Common myeloid progenitor, CD34-positive (primary cell): ENCODE data around the gene HCCS.

ENCODE experiments used
- CTCF ChIA-PET: fragments of 350-600 bp; sonication (Branson Sonifier 250); formaldehyde crosslinking; loops from one replicate; lab custom pipeline; 2021; ENCODE audit warnings: antibody characterized with exemption; lab: Charles Lee
- POLR2A ChIA-PET: fragments of 350-600 bp; sonication (Branson Sonifier 250); formaldehyde crosslinking; loops from one replicate; lab custom pipeline; 2021; ENCODE audit warnings: antibody characterized with exemption; lab: Charles Lee
- DNase-seq, 3 donors: peaks; one replicate each; pipeline versions ENCODE4 v3.0.0 to v3.0.0-alpha.2; 2013
- H3K27ac ChIP-seq, 2 experiments: 1 replicate in 1 of 2; 2 replicates in 1 of 2; pipeline ENCODE4 v1.7.0; 2013; ENCODE audit warnings: inconsistent platforms in 2 of 2, low read length in 2 of 2, mild to moderate bottlenecking in 2 of 2, low read depth in 1 of 2, moderate library complexity in 1 of 2; ENCODE audit not compliant: severe bottlenecking in 2 of 2, insufficient read depth in 1 of 2, poor library complexity in 1 of 2
- H3K27me3 ChIP-seq, 5 experiments: replicated peaks in 2 of 5; 1 replicate in 3 of 5; 2 replicates in 2 of 5; pipeline versions ENCODE4 v1.6.1 to v1.7.0; 2013; ENCODE audit warnings: low read length in 4 of 5, mild to moderate bottlenecking in 2 of 5, moderate library complexity in 2 of 5, inconsistent platforms in 1 of 5; ENCODE audit not compliant: insufficient read depth in 5 of 5, control insufficient read depth in 4 of 5
- H3K36me3 ChIP-seq, 4 experiments: 1 replicate in 2 of 4; 2 replicates in 2 of 4; pipeline versions ENCODE4 v1.6.1 to v1.7.0; 2013; ENCODE audit warnings: low read length in 3 of 4, control low read depth in 1 of 4, mild to moderate bottlenecking in 1 of 4; ENCODE audit not compliant: control insufficient read depth in 4 of 4, insufficient read depth in 4 of 4
- H3K4me1 ChIP-seq, 4 experiments: 1 replicate in 3 of 4; 2 replicates in 1 of 4; pipeline versions ENCODE4 v1.6.1 to v1.7.1; 2013; ENCODE audit warnings: low read length in 3 of 4, mild to moderate bottlenecking in 3 of 4, control low read depth in 1 of 4, inconsistent platforms in 1 of 4, moderate library complexity in 1 of 4; ENCODE audit not compliant: control insufficient read depth in 4 of 4, insufficient read depth in 4 of 4; ENCODE audit errors: control extremely low read depth in 1 of 4
- H3K4me3 ChIP-seq, 7 experiments: 1 replicate in 4 of 7; 2 replicates in 3 of 7; pipeline versions ENCODE4 v1.5.1 to v1.7.0; 2013; ENCODE audit warnings: mild to moderate bottlenecking in 7 of 7, low read length in 6 of 7, moderate library complexity in 6 of 7, inconsistent platforms in 2 of 7, low read depth in 2 of 7, control low read depth in 1 of 7; ENCODE audit not compliant: insufficient read depth in 4 of 7, control insufficient read depth in 1 of 7; ENCODE audit errors: extremely low read depth in 1 of 7
- H3K9me3 ChIP-seq, 5 experiments: 1 replicate in 4 of 5; 2 replicates in 1 of 5; pipeline versions ENCODE4 v1.6.1 to v1.7.1; 2013; ENCODE audit warnings: low read length in 4 of 5, mild to moderate bottlenecking in 2 of 5, inconsistent platforms in 1 of 5, low read depth in 1 of 5, moderate library complexity in 1 of 5; ENCODE audit not compliant: control insufficient read depth in 4 of 5, insufficient read depth in 2 of 5; ENCODE audit errors: control extremely low read depth in 1 of 5
- WGBS: methylation state at CpG from one replicate; pipeline ENCODE4 v1.1.5; 2013; ENCODE audit not compliant: insufficient coverage; 5-methylcytosine and 5-hydroxymethylcytosine counted together

HCCS gene

DNA sequence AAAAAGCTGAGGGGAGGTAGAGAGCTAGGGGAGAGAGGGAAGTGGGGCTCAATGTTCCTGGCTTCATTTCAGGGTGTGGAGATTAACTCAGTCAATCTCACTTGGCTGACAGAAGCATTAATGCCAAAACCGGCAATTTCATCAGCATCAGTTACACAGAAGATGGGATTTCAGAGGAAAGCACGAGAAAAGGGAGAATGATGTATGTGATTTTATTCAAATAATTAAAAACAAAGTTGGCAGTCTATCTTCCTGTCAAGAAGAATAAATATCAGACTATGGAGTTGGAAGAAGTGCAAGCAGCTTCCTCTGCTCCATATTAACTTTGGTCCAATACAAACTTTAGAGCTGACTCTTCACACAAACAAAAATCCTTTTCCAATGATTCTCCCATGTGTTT lies 29.6 kb upstream of the HCCS start:
- DNase-seq, result no peak
- no peaks in the 10 kb centered on the region for H3K4me1 ChIP-seq
- H3K9me3 ChIP-seq, result no peaks in the 10 kb centered on the region
- H3K27ac ChIP-seq, result no peak overlapping the region
- H3K36me3 ChIP-seq, result no peaks in the 10 kb centered on the region
- POLR2A ChIA-PET, result no interaction called here
- CTCF ChIA-PET, result no interaction called here
- no CpG with 5 or more reads among the region's 2 CpGs for WGBS
- H3K4me3 ChIP-seq, result no peak overlapping the region
- H3K27me3 ChIP-seq, result no peaks in the 10 kb centered on the region

DNA sequence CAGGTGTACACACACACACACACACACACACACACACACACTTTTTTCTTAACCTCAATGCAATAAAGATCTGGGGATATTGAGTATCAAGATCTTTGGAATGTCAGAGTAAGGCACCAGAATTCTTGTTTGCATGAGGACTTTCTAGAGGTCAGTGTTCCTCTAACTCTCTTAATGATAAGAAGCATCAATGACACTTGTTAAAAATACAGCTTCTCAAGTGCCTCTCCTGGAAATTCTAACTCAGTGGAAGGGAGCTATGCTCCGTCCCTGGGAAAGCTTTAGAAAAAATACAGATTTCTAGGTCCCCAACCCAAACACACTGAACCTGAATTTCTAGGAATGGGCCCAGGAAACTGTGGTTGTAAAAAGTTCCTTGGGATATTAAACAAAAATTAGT lies 25.8 kb upstream of the HCCS start:
- WGBS, result 83% methylated on average over 1 of the region's 1 CpG
- POLR2A ChIA-PET, result no interaction called here
- no peaks in the 10 kb centered on the region for H3K4me1 ChIP-seq
- CTCF ChIA-PET, result no interaction called here
- no peaks in the 10 kb centered on the region for H3K27me3 ChIP-seq
- DNase-seq, result no peak
- no peak overlapping the region for H3K4me3 ChIP-seq
- no peak overlapping the region for H3K27ac ChIP-seq
- no peaks in the 10 kb centered on the region for H3K36me3 ChIP-seq
- peaks cover 0 to 5% (median 2%) of the 10 kb centered on the region in 5 experiments for H3K9me3 ChIP-seq

DNA sequence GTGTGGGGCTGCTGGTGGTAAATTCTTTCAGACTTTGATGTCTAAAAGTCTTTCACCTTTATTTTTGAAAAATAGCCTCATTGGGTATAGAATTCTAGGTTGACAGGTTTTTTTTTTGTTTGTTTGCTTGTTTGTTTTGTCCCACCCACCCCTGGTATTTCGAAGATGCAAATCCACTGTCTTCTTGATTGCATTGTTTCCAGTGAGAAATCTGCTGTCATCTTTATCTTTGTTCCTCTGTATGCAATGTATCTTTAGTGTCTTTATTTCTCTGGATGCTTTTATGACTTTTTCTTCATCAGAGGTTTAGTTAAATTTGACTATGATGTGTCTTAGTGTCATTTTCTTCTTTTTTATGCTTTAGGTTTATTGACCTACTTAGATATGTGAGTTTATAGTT lies 21.3 kb upstream of the HCCS start:
- H3K27me3 ChIP-seq, result no peaks in the 10 kb centered on the region
- ChIA-PET CTCF (no interaction called here), POLR2A (no interaction called here)
- WGBS, result no CpG with 5 or more reads among the region's 1 CpG
- H3K4me1 ChIP-seq, result no peaks in the 10 kb centered on the region
- no peak overlapping the region for H3K4me3 ChIP-seq
- H3K36me3 ChIP-seq, result no peaks in the 10 kb centered on the region
- peak in 1 of 3 donors; percentile 8 for DNase-seq
- peaks cover 1 to 7% (median 2%) of the 10 kb centered on the region in 5 experiments for H3K9me3 ChIP-seq
- no peak overlapping the region for H3K27ac ChIP-seq

DNA sequence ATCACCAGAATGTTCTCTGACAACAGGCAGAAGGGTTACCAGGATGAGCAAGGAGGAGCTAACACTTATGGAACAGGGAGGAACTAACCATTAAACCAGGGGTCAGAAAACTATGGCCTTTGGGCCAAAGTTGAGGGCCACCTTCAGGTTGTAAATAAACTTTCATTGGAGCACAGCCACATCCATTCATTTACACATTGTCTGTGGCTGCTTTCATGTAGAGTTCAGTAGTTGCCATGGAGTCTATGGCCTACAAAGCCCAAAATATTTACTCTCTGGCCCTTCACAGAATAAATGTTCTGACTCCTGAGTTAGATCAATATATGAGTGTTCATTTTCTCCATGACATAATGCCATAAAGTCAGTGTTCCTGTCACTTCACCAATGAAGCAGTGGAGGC lies 13.2 kb upstream of the HCCS start:
- DNase-seq, result no peak
- Histone ChIP-seq H3K36me3 (no peaks in the 10 kb centered on the region), H3K9me3 (no peaks in the 10 kb centered on the region), H3K27ac (no peak overlapping the region), H3K27me3 (no peaks in the 10 kb centered on the region), H3K4me1 (no peaks in the 10 kb centered on the region), H3K4me3 (no peak overlapping the region)
- ChIA-PET CTCF (no interaction called here), POLR2A (no interaction called here)

DNA sequence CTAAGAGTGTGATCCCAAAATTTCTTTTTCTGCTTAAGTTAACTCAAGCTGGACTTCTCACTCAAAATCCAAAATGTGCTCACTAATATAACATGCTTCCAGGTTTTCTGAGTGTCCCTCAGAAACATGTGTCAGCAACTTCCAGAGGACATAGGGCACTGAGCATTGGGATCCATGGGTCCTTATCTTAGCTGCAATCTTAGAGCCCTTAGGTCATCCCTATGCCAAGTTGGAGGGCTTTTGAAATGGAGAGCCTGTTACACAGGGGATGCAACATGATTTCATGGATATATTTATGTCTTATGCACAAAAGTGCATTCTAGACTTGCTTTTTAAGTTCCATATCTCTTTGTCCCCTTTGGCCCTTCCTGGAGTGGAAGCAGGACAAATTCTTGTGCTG lies 11.7 kb upstream of the HCCS start:
- Histone ChIP-seq H3K4me3 (no peak overlapping the region), H3K27me3 (no peaks in the 10 kb centered on the region), H3K9me3 (no peaks in the 10 kb centered on the region), H3K4me1 (no peaks in the 10 kb centered on the region), H3K27ac (no peak overlapping the region), H3K36me3 (no peaks in the 10 kb centered on the region)
- CTCF ChIA-PET, result no interaction called here
- DNase-seq, result no peak
- POLR2A ChIA-PET, result interaction anchor here (0.7 kb wide), 1 partner anchor 443 kb away, joined by 3 read pairs; no protein-coding TSS in a partner anchor

DNA sequence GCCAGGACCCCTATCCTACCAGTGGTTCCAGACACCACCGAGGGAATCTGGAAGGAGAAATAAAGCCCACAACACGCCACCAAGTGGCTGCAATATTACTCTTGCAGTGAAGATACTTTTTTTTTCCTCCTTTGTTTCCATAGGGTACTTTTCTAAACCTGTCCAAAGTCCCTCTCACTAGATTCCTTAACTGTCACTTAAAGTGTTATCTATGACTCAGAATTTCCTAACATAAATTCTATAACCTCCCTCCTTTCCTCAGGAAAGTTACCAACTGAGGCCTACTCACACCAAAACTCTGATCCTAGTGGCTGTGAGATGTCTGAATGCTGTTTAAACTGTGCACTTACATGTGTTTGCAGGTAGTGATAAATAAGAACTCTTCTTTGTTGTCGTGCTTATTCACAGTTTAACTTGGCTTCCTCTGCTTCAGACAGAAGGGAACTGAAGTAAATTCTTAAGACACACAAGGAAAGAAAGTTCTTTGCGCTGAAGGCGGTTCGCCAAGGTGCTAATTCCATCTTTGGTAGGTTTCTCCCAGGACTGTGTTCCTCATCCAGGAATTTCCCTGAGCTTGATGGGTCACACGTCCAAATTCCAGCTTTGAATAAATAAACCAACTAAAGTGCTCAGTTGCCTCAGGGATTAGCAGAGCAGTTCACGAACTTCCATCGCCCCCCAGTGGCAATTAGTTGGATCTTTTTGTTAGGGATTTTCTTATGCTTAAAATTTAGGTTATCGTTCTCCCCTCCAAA lies 10.7 kb upstream of the HCCS start:
- ChIA-PET POLR2A (no interaction called here), CTCF (no interaction called here)
- no peak for DNase-seq
- H3K9me3 ChIP-seq, result no peaks in the 10 kb centered on the region
- H3K27ac ChIP-seq, result no peak overlapping the region
- H3K4me3 ChIP-seq, result no peak overlapping the region
- H3K27me3 ChIP-seq, result no peaks in the 10 kb centered on the region
- no peaks in the 10 kb centered on the region for H3K36me3 ChIP-seq
- no peaks in the 10 kb centered on the region for H3K4me1 ChIP-seq
- 79% methylated on average over 7 of the region's 10 CpGs for WGBS

DNA sequence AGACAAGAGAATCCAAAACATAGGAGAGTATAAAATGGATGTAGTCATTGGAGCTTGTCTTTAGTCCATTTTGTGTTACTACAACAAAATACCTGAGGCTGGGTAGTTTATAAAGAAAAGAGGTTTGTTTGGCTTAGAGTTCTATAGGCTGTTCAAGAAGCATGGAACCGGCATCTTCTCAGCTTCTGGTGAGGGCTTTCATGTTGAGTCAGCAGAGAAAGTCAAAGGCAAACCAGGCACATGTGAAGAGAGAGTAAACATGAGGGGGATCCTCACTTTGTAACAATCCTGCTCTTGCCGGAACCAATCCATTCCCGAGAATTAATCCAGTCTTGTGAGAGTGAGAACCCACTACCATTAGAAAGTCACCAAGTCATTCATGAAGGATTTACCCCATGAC lies 8.1 kb upstream of the HCCS start:
- no peak for DNase-seq
- ChIA-PET CTCF (no interaction called here), POLR2A (no interaction called here)
- no peaks in the 10 kb centered on the region for H3K36me3 ChIP-seq
- 100% methylated on average over 1 of the region's 3 CpGs for WGBS
- H3K4me3 ChIP-seq, result no peak overlapping the region
- H3K4me1 ChIP-seq, result no peaks in the 10 kb centered on the region
- no peak overlapping the region for H3K27ac ChIP-seq
- H3K27me3 ChIP-seq, result no peaks in the 10 kb centered on the region
- H3K9me3 ChIP-seq, result no peaks in the 10 kb centered on the region
